ENCODE results near the gene AUH.

Gene AUH

DNA sequence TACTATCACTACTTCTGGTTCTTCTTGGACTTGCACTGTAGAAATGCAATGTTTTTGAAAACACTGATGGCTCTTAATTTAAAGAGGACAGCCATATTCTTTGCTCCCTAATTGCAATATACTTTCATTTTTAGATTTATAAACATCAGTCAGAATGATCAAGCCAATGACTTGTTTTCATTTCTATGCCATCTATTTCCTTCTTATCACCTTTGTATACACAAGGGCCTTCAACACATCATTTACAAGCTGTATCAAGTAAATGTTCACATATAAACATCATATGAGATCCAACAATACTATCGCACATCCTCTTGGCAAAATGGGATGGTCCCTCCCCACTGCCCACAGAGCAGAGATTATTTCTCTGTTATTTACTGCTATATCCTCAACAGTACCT is 24.9 kb downstream of the AUH start:
- DNase-seq, result no peak

DNA sequence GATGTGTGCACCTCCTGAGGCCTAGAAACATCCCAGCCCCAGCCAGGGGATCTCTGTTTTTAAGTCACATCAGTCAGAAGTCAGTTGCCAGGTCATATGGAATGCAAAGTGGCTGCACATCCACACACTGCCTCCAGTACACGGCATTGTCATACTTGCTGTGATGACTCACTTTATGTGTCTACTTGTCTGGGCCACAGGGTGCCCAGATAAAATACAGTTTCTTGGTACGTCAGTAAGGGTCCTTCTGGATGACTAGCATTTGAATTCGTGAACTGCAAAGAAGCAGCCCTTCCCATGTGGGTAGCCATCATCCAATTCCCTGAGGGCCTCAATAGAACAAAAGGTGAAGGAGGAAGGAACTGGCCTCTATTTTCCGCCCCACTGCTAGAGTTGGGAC is 27.7 kb downstream of the AUH start:
- no peak for DNase-seq

DNA sequence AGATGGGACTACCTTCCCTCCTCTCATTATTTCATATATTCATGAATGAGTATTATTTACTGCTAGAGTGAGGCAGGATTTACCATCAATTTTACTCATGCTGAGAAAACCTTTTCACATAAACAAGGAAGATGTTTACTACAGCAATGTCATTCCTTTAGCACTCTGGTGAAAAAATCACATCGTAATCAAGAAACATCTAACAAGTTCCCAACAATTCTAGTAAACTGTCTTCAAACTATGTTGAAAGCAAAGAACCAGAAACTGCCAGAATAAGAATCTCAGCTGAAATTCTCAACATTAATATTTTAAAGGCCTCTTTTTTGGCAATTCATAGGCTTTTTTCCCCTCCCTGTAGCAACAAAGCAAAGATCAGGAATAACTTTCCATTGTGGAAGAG is 28.2 kb downstream of the AUH start:
- no peak for DNase-seq

DNA sequence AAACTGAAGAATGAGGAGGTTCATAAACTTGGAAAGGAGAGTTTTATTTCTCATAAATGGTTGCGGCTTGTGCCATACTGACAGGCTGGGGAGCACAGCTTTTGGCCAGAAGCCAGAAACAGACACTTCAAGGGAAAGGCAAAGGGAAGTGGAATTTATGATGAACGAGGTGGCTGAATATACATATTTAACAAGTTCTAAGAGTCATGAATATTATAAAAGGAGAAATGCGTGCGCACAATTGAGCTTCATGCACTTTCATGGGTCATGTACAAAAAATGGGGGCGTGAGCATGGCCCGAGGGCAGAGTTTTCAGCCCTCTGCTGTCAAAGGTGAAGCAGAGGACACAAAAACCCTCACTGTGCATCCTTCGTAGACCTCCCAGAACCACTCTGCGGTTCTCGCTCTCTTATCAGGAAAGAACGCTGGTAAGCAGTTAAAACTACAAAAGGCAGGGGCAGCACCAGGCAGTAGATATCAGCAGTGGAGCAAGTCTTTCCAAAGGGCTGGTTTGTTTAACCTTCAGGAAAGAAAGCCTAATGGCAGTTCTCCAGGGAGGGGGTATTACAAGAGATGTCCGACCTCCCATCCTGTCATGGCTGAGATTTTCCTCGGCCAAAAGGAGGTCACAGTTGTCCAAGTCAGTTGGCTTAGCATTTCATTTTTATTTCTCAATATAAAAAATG is 29.0 kb downstream of the AUH start:
- DNase-seq, result peak; percentile 57 to 77 (median 67)

DNA sequence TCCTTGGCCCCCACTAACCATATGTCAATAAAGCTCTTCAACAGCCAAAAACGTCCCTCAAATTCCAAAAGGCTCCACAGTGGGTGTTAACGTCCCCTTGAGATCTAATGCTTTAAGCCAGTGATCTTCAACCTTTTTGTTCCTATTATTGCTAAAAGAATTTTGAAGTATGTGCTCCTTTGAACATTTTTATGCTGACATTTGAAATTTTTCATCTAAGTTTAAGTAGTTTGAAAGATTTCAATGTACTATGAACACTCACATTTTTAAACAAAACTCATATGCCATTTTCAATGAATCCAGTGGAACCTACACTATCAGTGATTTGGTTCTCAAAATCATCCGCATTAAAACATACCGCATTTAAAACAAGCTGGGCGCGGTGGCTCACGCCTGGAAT is 29.9 kb downstream of the AUH start:
- no peak for DNase-seq

DNA sequence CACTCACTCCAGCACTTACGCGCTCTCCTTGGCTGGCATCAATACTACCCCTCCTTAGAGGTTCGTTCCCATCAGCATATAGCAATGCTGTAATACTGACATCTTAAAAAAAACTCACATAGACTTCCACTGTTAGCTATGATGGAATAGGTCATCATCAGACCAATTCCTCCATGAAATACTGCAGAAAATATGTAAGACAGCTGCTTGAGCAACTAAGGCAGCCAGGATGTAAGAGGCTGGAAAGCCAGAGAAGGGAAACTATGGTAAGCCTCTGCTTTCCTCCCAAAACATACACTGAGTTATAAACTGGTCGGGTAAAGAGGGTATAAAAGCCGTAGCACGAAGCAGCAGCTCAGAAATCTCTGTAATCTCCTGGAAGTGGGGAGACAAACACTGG is 33.5 kb downstream of the AUH start:
- DNase-seq, result no peak

DNA sequence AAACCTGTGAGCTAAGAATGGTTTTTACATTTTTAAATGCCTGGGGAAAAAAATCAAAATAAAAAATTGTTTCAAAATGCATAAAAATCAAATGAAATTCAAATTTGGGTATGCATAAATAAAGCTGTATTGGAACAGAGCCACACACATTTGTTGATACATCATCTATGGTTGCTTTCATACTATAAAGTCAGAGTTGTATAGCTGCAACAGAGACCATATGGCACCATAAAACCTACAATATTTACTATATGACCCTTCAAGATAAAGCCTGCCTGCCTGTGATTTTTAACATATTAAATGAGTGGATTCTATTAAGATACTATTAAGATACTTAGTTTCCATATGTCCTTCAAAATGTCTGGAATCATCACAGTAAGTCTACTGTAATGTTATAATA is 40.0 kb downstream of the AUH start:
- no peak for DNase-seq

DNA sequence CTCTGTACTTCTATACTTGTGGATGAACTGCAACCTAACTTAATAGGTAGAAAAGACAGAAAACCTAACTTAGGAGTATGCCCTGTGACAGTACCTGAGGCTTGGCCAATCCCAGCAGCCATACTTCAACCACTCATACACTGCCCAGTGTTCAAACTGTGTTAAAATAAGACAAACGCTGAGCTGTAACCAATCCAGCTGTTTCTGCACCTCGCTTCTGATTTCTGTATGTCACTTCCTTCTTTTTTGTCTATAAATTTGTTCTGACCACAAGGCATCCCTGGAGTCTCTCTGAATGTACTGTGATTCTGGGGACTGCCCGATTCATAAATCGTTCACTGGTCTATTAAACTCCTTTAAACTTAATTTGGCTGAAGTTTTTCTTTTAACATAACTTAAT is 41.4 kb downstream of the AUH start:
- peak in 2 of 4 experiments; percentile 22 to 29 for DNase-seq

DNA sequence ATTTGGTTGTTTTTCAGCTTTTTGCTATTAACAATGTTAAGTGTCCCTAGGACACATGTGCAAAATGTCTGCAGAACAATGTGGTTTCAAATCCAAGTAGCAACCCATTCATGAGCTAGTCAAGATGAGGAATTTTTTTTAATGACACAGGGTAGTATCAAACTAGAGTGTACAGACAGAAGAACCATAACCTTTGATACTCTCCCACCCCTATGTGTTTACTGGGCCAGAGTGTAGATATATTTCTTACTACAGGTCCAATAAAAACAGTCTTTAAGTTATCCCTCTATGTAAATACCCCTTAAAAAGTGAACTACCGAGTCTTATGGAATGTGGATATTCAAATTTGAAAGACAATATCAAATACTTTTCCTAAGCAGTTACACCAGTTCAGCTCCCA is 45.6 kb downstream of the AUH start:
- DNase-seq, result no peak

DNA sequence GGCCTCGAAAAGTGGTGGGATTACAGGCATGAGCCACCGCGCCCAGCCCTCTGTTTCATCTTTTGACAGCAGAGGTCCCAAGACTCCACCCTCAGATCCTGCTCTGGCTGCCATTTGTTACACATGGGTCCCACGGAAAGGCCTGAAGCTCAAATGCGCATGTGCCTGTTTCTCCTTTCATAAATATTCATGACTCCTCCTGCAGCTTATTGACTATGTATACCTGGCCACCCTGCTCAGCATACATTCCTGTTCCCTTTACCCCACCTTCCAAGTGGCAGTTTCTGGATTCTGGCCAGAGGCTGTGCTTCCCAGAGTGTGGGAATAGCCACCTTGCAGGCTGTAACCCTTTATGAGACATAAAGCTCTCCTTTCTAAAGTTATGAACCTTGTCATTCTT is 46.5 kb downstream of the AUH start:
- no peak for DNase-seq

DNA sequence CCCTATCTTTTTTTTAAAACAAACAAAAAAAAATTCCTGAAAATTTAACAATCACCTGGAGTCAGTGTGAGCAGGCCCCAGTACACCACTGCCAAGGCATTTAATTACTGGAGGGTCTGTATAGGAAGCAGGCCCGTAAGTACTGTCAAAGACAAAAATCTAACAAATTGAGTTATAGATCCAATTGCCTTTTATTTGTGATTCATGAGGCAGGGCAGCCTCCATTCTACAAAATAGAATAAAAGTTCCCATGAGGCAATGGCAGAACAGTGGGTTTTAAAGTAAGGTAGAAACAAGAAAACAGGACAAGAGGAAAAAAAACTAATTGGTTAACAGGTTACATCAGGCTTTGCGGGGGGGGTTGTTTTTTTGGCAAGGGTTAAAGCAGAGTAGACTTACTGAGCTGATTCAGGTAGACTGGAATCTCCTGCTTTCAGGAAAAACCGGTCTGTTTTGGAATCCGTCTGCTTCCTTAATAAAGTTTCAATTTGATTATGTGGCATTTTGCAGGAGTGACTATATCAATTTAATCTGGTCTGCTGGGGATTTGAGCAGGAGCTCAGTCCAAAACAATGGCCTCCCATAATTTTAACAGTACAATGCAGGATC is 48.9 kb downstream of the AUH start:
- no peak for DNase-seq

DNA sequence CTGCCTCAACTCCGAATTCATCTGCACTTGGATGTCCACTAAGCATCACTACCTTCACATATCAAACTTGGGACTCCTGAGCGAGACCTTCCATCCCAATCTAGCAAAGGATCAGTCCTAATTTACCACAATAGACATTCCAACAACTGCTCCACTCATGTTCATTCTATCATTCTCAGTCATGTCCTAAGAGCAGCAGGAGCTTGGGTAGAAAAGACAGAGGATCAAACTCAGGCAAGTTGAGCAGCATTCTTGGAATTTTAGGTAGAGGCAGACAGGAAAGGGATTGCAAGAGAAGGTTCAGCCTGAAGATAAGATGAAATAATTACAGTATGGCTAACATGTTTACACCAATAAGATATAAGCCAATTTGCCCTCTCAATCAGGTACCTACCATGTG is 51.7 kb downstream of the AUH start:
- DNase-seq, result no peak

DNA sequence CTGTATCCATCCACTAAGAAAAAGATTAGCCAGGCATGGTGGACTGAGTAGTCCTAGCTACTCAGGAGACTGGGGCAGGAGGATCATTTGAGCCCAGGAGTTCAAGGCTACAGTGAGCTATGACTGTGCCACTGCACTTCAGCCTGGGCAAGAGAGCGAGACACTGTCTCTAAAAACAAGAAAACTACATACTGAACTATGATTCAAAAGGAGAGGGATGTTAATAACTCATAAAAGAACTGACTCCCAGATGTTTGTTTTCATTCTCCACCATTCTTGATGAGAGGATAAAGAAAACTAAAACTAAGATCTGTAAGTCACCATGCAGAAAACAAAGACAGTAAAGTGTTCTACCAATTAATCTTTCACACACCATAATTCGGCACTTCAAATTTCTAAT is 53.5 kb downstream of the AUH start:
- DNase-seq, result no peak

DNA sequence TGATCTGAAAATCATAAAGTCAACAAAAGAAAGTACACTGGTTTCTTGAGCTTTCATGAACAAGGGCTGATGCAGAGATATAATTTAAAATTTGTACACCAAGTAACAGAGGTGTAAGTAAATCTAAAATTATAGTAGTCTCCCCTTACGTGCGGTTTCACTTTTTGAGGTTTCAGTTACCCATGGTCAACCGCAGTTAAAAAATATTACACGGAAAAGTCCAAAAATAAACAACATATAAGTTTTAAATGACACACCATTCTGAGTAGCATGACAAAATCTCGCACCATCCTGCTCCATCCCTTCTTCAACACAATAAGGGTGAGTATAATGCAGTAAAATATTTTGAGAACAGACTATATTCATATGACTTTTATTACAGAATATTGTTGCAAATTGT is 54.4 kb downstream of the AUH start:
- DNase-seq, result no peak

DNA sequence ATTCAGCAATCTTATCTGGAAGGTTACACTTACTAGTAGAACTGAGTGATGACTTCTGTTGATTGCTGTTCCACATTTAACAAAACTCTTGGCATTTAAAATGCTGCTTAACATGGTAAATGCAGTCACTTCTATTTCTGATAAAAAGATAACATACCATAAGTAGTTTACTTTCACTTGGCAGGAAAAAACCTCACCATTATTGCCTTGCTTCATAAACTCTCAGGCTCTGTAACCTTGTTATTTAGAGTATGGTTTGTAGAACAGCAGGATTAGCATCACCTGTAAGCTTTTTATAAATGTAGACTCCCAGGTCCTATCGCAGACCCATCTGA is 55.5 kb downstream of the AUH start:
- no peak for DNase-seq

DNA sequence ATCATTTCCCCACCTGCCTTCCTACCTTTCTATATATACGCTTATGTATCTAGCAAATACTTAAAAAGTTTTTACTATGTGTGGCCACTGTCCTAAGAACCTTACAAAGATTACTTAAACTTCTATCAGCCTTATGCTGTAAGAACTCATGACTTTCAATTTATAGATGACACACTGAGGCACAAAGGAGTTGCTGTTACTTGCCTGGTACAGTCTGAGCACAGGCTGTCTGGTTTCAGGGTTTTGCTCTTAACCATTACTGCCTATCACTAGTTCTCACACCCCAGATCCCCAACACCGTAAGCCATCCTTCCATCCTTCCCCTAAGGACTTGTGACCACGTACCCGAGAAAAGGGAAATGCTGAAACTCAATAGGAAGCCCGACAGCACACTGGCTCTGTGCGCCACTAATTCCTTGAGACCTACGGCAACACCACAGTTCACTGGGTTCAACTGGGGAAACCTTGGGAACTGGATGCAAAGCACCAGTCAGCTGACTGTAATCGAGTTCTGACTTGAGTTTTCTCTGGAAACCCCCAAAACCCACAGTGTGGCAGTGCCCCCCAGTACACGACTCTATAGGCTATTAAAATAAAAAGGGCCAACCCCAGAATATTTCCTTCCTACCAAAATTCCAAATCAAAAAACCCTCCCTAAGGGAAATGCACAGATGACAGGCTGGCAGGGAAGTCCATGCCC is 56.0 kb downstream of the AUH start:
- peak; percentile 58 to 74 (median 66) for DNase-seq

DNA sequence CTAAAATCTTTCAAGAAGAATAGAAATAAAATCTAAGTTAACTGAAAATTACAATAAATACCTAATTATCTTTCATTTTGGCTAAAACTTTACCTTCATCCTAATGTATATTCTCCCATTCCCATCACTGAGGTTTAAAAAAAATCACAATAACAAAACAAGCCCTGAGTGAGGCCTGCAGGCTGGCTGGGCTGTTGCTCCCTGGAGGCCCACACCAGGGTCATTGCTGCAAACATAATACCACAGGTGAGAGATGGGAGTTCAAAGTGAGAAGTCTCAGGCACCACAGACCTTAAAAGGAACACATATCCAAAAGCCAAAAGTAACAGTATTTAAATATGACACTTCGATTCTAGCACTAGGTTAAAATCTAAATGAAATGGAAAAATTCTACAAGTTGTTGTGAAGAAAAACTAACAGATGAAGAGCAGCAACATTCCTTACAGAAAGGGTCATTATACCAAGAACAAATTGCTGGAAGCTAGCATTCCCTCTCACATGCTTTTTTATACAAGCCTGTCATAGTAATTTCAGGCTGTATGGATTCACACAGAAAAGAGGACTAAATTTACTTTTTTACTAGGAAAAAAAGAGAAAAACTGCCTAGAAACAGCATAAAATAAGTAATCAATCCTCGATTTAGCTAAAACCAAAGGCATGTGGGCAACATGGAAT is 57.8 kb downstream of the AUH start:
- DNase-seq, result no peak

DNA sequence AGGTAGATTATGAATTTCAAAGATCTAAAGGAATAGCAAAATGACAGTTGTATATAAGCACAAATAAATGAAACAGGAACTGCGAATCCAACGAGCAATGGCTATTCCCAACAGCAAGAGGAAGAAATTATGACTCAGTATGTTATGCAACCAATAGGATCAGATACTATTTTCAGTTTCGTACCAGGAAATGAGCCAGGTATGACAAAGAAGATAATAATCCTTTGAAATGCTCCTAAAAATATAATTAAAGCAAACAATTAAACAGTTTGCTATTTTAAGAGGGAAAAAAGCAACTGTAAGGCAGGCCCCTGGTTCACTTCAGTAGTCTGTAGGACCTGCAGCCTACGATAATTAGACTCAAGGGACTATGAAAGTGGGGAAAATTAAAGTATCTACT is 58.9 kb downstream of the AUH start:
- DNase-seq, result peak; percentile 33 to 85 (median 67)

DNA sequence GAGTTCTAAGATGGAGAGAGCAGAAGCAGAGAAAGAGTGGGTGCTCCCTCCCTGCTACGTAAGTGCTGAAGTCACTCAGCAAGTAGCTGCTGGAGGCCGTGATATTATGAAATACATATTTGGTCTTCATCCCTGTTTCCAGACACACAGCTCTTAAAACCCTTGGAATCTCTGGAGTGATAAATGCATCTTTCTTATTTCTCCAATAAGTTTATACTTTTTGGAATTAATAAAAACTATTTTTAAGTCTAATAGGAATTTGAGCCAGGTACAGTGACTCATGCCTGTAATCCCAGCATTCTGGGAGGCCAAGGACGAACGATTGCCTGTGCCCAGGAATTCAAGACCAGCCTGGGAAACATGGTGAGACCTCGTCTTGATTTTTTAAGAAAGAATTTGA is 60.6 kb downstream of the AUH start:
- peak in 3 of 4 experiments; percentile 16 to 25 (median 17) for DNase-seq

DNA sequence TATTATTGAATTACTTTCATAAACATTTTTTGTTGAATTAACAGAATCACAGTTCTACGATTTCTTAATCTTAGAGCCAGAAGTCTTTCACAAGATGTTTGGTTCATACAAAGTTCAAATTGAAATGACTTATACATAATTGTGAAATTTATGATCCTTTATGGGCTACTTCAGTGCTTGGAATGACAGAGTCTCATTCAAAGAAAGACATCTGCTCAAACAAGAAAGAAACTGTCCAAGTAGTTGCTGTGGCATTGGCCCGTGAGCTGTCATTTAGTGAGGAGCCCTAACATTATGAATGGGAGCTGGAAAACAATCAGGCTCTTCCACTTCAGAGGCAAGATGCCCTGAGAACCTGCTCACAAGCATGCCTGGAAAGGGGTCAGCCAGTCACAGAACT is 63.4 kb downstream of the AUH start:
- DNase-seq, result peak; percentile 25 to 86 (median 62)

DNA sequence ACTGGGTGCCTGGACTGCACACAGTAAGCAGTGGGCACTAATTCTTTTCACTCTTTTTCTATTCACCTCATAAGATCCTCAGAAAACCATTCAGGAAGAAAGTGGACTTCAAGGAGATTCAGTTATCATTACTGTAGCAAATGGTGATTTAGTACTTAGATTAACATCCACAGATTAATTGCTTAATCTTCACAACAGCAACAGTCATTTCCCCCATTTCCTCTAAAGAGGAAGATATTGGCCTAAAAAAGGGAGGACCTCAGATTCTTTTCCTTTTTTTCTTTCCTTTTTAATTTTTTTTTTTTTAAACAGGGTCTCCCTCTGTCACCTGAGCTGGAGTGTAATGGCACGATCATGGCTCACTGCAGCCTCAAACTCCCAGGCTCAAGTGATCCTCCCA is 64.4 kb downstream of the AUH start:
- DNase-seq, result peak in 3 of 4 experiments; percentile 5 to 46 (median 40)

DNA sequence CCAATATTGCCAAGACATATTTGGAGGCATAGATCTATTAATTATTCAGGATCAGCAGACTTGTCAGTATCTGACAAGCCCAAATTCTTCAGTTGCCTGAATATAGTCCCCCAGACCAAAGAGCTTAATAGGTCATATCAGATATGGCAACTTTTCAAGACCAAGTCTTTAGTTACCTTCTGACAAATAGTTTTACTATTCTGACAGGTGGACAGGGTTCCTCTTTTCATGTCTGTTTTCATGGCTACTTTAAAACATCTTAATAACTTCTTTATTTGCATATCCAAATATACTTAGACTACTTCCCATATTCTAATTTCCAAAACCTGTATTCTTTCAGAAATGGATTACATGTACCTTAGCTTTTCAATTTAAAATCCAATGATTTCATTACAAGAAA is 65.4 kb downstream of the AUH start:
- no peak for DNase-seq

DNA sequence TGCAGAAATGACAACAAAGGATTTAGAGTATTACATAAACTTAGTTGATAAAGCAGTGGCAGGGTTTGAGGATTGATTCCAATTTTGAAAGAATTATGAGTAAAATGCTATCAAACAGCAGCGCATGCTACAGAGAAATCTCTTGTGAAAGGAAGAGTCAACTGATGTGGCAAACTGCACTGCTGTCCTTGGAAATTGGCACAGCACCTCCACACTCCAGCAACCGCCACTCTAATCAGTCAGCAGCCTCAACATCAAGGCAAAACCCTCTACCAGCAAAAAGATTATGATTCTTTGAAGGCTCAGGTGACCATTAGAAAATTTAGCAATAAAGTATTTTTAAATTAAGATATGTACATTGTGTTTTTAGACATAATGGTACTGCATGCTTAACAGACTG is 66.4 kb downstream of the AUH start:
- no peak for DNase-seq

DNA sequence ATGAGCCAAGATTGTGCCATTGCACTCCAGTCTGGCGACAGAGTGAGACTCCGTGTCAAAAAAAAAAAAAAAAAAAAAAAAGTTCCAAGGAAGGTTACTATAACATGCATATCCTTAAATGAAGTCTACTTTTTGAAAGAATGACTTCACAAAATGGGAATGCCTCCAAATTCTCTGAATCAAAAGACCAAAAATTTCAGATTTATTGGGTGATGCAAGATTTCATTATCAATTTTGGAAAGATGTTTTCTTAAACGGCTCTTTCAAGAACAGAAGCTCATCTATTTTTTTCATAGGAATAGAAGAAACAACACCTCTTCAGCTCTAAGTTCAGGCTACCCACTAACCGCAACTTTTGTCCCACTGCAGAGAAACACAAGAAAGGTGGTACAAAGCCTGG is 69.9 kb downstream of the AUH start:
- DNase-seq, result no peak
